PC-3 (cell line): ENCODE results near the gene STRN4.

Source experiments
- EZH2 ChIP-seq: fragments of 300-600 bp; sonication (generic); IDR thresholded peaks from one replicate; pipeline ENCODE4 v1.6.1; 2017; ENCODE audit warnings: antibody characterized with exemption, mild to moderate bottlenecking, low read length; ENCODE audit not compliant: unreplicated experiment
- TF ChIP-seq, protein P1 (sequence below): fragments of 300-600 bp; sonication (generic); conservative IDR thresholded peaks from 2 replicates; pipeline ENCODE4 v1.5.1; 2017; ENCODE audit warnings: antibody characterized with exemption, low read depth, mild to moderate bottlenecking, low read length

- TF ChIP-seq, protein P1, sequence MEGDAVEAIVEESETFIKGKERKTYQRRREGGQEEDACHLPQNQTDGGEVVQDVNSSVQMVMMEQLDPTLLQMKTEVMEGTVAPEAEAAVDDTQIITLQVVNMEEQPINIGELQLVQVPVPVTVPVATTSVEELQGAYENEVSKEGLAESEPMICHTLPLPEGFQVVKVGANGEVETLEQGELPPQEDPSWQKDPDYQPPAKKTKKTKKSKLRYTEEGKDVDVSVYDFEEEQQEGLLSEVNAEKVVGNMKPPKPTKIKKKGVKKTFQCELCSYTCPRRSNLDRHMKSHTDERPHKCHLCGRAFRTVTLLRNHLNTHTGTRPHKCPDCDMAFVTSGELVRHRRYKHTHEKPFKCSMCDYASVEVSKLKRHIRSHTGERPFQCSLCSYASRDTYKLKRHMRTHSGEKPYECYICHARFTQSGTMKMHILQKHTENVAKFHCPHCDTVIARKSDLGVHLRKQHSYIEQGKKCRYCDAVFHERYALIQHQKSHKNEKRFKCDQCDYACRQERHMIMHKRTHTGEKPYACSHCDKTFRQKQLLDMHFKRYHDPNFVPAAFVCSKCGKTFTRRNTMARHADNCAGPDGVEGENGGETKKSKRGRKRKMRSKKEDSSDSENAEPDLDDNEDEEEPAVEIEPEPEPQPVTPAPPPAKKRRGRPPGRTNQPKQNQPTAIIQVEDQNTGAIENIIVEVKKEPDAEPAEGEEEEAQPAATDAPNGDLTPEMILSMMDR = no peak
- TF ChIP-seq EZH2 = no peak
Measured at GRCh38 chr19:46722421-46723022, 23.7 kb downstream of the STRN4 start.
